ENCODE measurements around the gene ZNF548.

Gene ZNF548

DNA sequence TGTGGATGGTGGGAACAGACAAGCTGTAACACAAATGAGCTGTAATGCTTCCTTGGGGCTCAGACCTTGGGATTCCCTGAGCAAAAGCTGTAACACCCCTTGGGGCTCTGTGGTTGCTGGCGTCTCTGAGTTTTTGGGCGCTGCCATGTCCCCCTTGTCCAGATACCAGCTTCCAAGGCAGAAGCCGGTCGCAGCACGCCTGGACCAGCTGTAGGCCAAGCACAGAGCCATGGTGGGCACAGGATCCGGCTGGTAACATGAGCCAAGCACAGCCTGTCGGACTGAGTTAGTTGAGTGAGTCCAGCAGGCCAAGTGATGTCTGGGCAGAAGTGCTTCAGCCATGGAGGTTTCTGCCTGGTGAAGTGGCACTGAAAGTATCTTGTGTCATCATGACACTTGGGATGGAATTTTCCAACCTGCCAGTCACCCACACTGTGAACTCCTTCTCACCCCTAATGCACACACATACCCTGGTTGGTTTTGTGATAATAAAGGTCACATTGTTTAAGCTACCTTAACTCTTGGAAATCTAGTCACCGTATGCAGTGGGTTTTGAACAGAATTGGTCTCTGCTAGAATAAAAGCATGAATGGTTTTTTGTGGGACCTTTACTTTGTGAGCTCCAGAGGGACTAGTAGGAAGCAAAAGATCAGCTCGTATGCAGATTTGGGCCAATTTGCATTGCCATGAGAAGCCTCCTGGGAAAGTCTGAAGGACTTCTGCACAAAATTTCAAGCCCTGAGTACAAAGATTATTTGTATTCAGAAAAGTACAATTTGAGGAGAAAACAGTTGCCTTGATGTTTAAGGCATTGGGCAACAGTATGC lies 14.3 kb downstream of the ZNF548 start:
- DNase-seq = no peak

DNA sequence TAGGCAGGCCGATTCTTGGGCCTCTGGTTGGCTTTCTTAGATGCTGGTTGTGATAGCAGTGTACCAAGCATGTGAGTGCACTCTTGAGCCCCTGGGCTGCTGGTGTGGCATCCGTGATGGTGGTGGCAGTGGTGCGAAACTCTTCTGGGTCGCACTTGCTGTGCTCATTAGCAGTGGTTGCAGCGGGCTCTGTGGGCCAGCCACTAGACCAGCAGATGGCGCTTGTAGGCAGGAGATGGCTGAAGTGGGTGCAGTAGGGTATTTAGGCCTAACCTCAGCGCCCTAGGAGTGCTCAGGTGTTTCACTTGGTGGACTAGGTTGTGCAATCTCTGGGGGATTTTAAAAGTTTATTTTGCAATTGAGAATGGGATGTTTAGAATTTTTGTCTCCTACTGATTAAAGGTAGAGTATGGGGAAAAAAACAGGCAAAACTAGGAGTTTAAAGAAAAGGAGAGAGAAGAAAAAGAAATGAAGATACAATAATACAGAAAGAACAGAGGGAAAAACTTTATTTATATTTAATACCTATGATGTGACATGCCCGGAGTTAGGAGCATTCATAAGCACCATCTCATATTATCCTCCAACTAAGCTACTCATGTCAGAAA lies 17.0 kb downstream of the ZNF548 start:
- DNase-seq = peak; percentile 37

- peak; percentile 91 for DNase-seq
Observed at GRCh38 chr19:57410877-57411671, 21.4 kb downstream of the ZNF548 start, which contains the start of gene ZNF17. ZNF17 (plus strand) TSS chr19:57411161; CDS start chr19:57413616, 2,455 bp downstream.

DNA sequence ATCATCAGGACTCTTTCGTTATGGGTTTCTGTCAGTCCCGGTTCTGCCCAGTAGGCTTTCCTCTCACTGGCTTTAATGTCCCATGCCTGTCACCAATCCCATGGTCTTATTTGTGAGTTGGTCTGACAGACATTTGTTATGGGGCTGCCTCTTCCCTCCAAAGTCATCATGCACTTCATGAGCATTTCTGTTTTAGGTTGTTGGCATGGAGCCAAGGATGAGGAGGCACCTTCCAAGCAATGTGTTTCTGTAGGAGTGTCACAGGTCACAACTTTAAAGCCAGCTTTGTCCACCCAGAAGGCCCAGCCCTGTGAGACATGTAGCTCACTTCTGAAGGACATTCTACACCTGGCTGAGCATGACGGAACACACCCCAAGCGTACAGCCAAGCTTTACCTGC lies 29.8 kb downstream of the ZNF548 start:
- no peak for DNase-seq

DNA sequence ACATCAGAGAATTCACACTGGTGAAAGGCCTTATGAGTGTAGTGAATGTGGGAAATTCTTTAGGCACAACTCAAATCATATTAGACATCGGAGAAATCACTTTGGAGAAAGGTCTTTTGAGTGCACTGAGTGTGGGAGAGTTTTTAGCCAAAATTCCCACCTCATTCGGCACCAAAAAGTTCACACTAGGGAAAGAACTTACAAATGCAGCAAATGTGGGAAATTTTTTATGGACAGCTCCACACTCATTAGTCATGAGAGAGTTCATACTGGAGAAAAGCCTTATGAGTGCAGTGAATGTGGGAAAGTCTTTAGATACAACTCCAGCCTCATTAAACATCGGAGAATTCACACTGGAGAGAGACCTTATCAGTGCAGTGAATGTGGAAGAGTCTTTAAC lies 31.4 kb downstream of the ZNF548 start:
- no peak for DNase-seq

- peak; percentile 28 for DNase-seq
Observed at GRCh38 chr19:57434386-57435061, 44.9 kb downstream of the ZNF548 start.

DNA sequence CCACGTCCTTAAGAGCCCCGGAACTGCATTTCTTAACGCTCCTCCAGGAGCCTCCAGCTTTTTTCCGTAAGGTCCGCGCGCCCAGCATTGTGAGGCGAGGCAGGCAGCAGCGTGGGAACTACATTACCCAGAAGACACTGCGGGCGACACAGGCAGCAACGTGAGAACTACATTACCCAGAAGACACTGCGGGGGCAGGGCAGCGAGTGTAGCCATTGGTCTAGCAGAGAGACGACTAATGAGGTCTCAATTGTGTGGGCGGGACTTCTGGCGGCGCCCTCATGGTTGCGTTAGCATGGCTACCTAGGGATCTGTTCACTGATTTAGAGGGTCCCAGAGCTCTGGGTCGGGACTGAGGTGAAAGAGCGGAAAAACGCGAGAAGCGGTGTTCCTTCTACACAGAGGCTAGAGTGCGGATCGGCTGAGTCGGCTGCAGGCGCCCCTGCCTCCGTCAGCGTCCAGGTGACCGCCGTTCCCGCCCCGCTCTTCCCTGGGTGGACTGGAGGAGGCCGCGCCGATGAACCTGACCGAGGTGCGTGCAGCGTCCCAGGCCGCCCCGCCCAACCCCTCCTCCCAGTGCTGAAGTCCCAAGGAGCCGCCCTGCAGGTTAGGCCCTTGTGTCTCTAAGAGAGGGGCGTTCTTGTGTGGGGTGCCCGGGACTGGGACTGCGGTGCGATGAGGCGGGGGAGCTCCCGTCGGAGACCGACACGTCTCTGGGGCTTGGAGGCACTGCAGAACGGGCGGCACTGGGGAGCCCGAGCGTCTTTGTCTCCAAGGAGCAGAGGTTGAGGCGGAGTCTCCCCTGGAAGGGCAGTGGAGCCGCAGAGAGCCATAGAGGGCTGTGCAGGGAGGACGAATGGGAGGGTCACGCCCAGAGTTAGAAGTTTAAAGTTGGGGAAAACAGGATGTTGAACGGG lies 45.7 kb downstream of the ZNF548 start, which contains the start of gene ZNF749:
Gene ZNF749 (plus strand): TSS at position 264 of the 917 bp plus-strand sequence. CDS start 254 bp downstream, at position 518.
- DNase-seq = peak; percentile 97

DNA sequence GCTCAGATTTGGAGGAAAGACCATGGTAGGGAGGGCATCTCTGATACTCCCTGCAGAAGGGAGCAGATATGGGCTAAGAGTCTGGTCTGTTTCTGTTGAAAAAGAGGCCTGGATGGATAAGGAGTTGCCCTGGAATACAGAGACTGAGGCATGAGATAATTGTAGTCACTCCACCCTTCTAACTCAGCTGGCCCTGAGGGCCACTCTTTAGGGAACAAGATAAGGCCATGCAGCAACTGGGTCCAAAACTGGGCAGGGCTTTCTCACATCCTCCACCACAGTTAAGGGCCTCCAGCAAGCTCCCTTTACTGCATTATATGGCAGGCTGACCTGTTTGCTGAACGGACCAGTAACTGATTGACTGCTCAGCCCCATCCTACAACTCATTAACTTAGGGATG lies 46.8 kb downstream of the ZNF548 start:
- DNase-seq = no peak

- no peak for DNase-seq
Observed at GRCh38 chr19:57437931-57438330, 48.3 kb downstream of the ZNF548 start.

- DNase-seq = no peak
Observed at GRCh38 chr19:57438925-57439324, 49.3 kb downstream of the ZNF548 start.

DNA sequence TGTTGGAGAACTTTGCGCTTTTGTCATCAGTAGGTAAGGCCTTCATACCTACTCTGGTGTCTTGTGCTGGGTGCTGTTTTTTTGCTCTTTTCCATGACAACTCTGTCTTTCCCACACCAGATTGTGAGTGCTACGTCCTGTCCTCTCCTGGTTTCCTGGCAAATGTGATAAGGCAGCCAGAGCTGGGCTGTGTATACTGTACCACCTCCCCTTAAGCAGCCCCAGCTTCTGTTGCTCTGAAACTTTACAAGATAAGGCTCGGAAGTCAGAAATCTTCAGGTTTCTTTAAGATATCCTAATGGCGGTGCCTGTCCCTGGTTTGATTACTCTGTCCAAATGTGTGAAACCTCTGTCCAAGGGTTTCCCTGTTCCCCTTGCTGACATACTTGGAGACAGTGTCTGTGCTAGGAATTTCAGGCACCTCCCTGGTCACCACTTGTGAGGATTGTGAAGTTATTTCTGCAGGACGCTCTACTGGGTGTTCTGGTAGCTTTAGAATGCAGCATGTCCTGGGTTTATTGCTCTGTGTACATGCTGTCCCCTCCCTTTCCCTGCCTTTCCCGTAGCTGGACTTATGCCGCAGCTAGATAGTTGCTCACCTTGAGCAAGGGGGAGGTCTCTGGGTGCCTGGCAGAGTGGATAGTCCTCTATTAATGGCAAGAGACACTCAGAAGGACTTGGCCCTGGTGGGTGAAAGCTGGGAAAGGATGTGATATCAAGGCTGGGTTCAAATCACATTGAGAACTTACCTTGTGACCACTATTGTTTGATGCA lies 52.5 kb downstream of the ZNF548 start:
- no peak for DNase-seq

DNA sequence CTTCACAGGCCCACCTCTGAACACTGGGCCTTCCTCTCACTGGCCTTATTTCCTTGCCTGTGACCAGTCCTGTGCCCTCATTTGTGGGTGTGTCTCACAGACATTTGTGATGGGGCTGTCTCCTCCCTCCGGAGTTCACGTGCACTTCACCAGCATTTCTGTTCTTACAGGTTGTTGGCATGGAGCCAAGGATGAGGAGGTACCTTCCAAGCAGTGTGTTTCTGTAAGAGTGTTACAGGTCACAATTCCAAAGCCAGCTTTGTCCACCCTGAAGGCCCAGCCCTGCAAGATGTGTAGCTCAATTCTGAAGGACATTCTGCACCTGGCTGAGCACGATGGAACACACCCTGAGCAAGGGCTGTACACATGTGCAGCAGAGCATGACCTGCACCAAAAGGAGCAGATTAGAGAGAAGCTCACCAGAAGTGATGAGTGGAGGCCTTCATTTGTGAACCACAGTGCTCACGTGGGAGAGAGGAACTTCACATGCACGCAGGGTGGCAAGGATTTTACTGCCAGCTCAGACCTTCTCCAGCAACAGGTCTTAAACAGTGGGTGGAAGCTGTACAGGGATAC lies 53.6 kb downstream of the ZNF548 start:
- DNase-seq = no peak

GRCh38 chr19:57452307-57452706 lies 62.7 kb downstream of the ZNF548 start:
- DNase-seq = no peak

All from COR-L47 (cell line).